IPS-20b (cell line): Measurements from ENCODE around the gene TTC9C.
"Not testable (repeated sequence)": the region's sequence is repeated elsewhere in the genome, so short reads cannot be mapped to it uniquely, and the experiment has no call there.

Experiments used
- H3K27ac ChIP-seq: one replicate; pipeline ENCODE4 v1.5.1; 2013; ENCODE audit warnings: low read length
- H3K27me3 ChIP-seq: 2 replicates; pipeline ENCODE4 v1.6.1; 2013; ENCODE audit warnings: mild to moderate bottlenecking, low read length, inconsistent platforms; ENCODE audit not compliant: insufficient read depth
- H3K36me3 ChIP-seq: 2 replicates; pipeline ENCODE4 v1.6.1; 2013; ENCODE audit warnings: low read depth, mild to moderate bottlenecking, inconsistent platforms, low read length, moderate library complexity; ENCODE audit not compliant: insufficient read depth
- H3K4me1 ChIP-seq: 2 replicates; pipeline ENCODE4 v1.6.1; 2013; ENCODE audit warnings: mild to moderate bottlenecking, control low read depth, inconsistent platforms, low read length, moderate library complexity; ENCODE audit not compliant: insufficient read depth
- H3K4me3 ChIP-seq: 2 replicates; pipeline ENCODE4 v1.5.1; 2013; ENCODE audit warnings: mild to moderate bottlenecking, low read length, inconsistent platforms
- H3K9ac ChIP-seq: 2 replicates; pipeline ENCODE4 v1.6.1; 2013; ENCODE audit warnings: low read depth, mild to moderate bottlenecking, inconsistent platforms, low read length, moderate library complexity
- H3K9me3 ChIP-seq: 2 replicates; pipeline ENCODE4 v1.6.1; 2013; ENCODE audit warnings: mild to moderate bottlenecking, low read depth, low read length, inconsistent platforms; ENCODE audit not compliant: insufficient read depth

TTC9C gene, protein sequence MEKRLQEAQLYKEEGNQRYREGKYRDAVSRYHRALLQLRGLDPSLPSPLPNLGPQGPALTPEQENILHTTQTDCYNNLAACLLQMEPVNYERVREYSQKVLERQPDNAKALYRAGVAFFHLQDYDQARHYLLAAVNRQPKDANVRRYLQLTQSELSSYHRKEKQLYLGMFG

GRCh38 chr11:62728171-62728988 is at the start of gene TTC9C:
Gene TTC9C (plus strand): TSS chr11:62728486. CDS start chr11:62728849, 363 bp downstream.
- peaks cover 7% of the 10 kb centered on the region; the same call in 1 of the 2 replicates for H3K4me1 ChIP-seq
- H3K9me3 ChIP-seq, result no peaks in the 10 kb centered on the region
- no peaks in the 10 kb centered on the region for H3K27me3 ChIP-seq
- peak within 1 kb of the TSS; percentile 91 for H3K27ac ChIP-seq
- peak within 1 kb of the TSS; percentile 92 for H3K4me3 ChIP-seq
- H3K9ac ChIP-seq, result peak within 1 kb of the TSS; percentile 94
- peaks cover 29% of the 10 kb centered on the region for H3K36me3 ChIP-seq

DNA sequence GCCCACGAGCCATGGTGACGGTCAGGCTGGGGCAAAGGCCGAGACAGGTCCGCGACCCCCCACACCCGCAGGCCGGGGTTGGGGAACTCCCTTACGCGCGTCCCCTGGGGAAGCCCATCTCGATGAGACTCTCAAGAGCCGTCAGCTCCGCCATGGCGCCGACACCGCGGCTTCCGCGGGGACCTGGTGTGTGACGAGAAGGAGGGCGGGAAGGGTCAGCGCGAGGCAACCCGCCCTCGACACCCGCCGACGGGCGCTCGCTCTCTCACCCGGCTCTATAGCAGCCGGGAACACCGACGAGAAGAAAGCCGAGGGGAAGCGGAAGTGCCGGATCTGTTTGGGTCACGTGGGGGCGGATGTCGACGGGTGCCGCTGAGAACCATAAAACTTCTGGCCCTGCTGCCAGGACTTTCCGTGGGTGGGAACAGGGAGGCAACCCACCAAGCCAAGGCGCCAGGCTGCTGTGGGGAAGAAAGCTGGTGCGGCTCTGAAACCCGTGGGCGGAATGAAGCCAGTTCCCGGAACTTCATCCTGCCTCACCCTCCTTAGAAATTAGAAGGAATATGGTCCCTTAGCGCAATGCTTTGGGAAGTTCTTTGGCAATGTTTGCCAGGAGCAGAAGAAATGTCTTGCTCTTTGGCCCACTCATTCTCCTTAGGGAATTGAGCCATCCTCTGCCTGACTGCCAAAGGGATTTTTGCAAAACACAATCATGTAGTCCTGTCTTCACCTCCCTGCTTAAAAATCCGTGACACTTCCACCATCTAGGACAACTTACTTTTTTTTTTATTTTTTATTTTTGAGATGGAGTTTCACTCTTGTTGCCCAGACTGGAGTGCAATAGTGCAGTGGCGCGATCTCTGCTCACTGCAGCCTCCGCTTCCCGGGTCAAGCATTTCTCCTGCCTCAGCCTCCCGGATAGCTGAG is 49.3 kb upstream of the TTC9C start, which contains the start of gene UBXN1:
TSS of gene UBXN1 (minus strand) at position 304 of the 927 bp plus-strand sequence. CDS start at position 154, 150 bp downstream.
- Histone ChIP-seq H3K27ac (peak within 1 kb of the TSS; percentile 89), H3K4me3 (peak within 1 kb of the TSS; percentile 96)

GRCh38 chr11:62680825-62681240 is 47.5 kb upstream of the TTC9C start:
- Histone ChIP-seq H3K9me3 (no peaks in the 10 kb centered on the region), H3K9ac (no peak overlapping the region), H3K27me3 (no peaks in the 10 kb centered on the region), H3K27ac (no peak overlapping the region), H3K36me3 (peaks cover 22% of the 10 kb centered on the region), H3K4me1 (peaks cover 7% of the 10 kb centered on the region), H3K4me3 (no peak overlapping the region)

More for the DNA sequence above, 49.3 kb upstream of the TTC9C start, which contains the start of gene UBXN1:
- Histone ChIP-seq H3K27me3 (no peaks in the 10 kb centered on the region), H3K4me1 (peaks cover 7% of the 10 kb centered on the region), H3K36me3 (peaks cover 28% of the 10 kb centered on the region), H3K9me3 (no peaks in the 10 kb centered on the region), H3K9ac (peak within 1 kb of the TSS; percentile 95)

DNA sequence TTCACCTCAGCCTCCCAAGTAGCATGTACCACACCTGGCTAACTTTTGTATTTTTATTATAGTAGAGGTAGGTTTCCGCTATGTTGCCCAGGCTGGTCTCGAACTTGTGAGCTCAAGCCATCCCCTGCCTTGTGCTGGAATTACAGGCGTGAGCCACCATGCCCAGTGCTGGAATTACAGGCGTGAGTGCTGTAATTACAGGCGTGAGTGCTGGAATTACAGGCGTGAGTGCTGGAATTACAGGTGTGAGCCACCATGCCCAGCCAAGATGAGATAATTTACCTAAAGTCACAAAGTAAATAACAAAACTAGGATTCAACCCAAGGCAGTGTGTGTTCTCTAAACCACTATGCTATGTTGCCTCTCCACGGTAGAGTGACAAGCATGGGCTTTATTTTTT is 45.8 kb upstream of the TTC9C start:
- peaks cover 7% of the 10 kb centered on the region for H3K36me3 ChIP-seq
- H3K9me3 ChIP-seq, result no peaks in the 10 kb centered on the region
- H3K4me3 ChIP-seq, result no peak overlapping the region
- H3K27me3 ChIP-seq, result no peaks in the 10 kb centered on the region
- H3K9ac ChIP-seq, result no peak overlapping the region
- no peak overlapping the region for H3K27ac ChIP-seq
- peaks cover 7% of the 10 kb centered on the region for H3K4me1 ChIP-seq

DNA sequence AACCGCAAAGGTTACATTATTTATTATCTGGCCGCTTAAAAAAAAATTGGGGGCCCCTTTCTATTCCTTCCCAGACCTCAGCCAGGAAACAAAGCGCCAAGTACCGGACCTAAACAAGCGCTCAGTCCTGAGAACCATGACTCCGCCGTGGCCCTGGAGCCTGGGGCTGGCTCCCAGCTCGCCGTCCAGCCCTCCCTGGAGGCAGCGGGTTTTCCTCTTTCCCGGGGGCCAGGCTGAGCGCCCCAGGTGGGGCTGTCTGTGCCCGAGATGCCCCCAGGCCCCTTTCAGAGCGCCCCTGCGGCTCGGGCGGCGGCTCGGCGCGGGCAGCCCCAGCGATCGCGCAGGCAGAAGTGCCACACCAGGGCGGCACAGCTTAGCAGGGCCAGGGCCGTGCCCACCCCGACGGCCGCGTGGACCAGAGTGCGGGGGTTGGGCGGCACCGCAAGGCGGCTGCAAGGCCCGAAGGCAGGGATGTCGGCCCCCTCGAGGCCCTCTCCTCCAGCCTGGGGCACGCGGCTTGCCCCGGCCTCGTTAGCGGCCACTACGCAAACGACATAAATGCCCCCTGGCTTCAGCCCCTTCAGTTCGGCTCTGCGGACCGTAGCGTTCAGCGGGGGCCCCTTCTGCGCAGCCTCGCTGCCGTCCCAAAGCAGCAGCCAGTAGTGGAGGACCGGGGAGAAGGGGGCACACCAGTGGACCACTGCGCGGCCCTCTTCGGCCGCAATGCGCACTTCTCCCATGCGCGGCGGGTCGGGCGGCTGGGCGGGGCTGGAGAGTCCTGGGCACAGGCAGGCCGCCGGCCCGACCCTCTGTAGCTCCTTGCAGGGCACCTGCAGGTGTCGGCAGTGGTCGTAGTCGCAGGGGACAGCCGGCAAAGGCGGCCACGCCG is 40.5 kb upstream of the TTC9C start:
- H3K9me3 ChIP-seq, result no peaks in the 10 kb centered on the region
- H3K27ac ChIP-seq, result no peak overlapping the region
- H3K36me3 ChIP-seq, result peaks cover 28% of the 10 kb centered on the region
- H3K4me1 ChIP-seq, result no peaks in the 10 kb centered on the region
- H3K4me3 ChIP-seq, result no peak overlapping the region
- H3K9ac ChIP-seq, result no peak overlapping the region
- H3K27me3 ChIP-seq, result no peaks in the 10 kb centered on the region

- Histone ChIP-seq H3K27me3 (no peaks in the 10 kb centered on the region), H3K27ac (no peak overlapping the region), H3K36me3 (peaks cover 36% of the 10 kb centered on the region), H3K4me3 (no peak overlapping the region), H3K9ac (no peak overlapping the region), H3K9me3 (no peaks in the 10 kb centered on the region), H3K4me1 (no peaks in the 10 kb centered on the region)
Observed at GRCh38 chr11:62688491-62688890, 39.8 kb upstream of the TTC9C start.

DNA sequence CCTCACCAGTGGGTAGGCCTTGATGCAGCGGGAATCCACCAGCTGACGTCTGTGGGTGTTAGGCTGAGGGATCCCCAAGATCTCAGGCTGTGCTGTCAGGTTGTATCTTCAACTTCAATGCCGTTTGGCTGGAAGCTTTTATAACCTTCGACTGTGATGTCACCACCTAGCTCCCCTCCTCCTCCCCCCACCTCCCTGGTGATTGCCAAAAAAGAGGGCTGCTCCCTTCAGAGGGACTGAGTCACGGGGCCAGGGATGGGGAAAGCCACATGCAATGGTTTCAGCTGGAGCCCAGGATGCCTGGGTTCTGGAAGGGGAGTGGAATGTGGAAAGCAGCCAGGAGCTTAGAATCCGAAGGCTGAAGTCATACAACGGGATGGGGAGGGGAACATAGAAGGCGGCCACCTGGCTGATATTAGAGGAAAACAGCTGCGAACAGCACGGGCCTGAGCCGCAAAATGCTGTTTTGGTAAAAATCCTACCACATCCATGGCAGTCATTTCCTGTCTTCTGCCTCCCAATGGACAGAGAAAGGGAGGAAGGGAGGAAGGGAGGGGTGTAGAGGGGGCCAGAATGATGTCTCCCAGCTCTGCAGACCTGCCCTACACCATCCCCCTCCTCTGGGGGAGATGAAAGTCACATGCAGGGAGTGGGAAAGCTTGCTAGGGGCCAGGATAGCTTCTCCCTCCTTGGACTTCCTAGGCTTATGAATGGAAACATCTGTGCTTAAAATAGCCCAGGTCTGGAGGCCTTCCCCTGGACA is 38.7 kb upstream of the TTC9C start, which contains the start of gene LRRN4CL:
TSS of gene LRRN4CL (minus strand) at position 110 of the 763 bp plus-strand sequence. CDS start 1,022 bp downstream, outside the sequence.
- Histone ChIP-seq H3K27ac (no peak within 1 kb of the TSS), H3K4me1 (no peaks in the 10 kb centered on the region), H3K9me3 (no peaks in the 10 kb centered on the region), H3K9ac (no peak within 1 kb of the TSS), H3K27me3 (no peaks in the 10 kb centered on the region), H3K36me3 (peaks cover 38% of the 10 kb centered on the region), H3K4me3 (no peak within 1 kb of the TSS)

DNA sequence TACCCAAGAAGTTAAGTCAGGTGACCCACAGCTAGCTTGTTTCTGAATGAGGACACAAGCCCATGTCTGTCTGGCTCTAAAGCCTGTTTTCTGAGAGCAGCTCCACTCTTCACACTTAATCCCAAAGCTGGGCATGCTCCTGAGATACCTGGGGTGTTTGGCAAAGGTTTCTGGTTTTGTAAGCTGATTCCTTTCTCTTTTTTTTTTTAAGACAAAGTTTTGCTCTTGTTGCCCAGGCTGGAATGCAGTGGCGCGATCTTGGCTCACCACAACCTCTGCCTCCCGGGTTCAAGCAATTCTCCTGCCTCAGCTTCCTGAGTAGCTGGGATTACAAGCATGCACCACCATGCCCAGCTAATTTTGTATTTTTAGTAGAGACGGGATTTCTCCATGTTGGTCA is 34.7 kb upstream of the TTC9C start:
- not testable (repeated sequence) for H3K4me1 ChIP-seq, H3K9me3 ChIP-seq, H3K4me3 ChIP-seq, H3K9ac ChIP-seq, H3K27me3 ChIP-seq, H3K27ac ChIP-seq
- H3K36me3 ChIP-seq, result peaks cover 38% of the 10 kb centered on the region

- Histone ChIP-seq H3K27ac (peak overlapping the region; percentile 49), H3K27me3 (no peaks in the 10 kb centered on the region), H3K9me3 (no peaks in the 10 kb centered on the region), H3K36me3 (peaks cover 38% of the 10 kb centered on the region), H3K4me3 (no peak overlapping the region), H3K9ac (no peak overlapping the region), H3K4me1 (no peaks in the 10 kb centered on the region)
Observed at GRCh38 chr11:62694455-62695167, 33.7 kb upstream of the TTC9C start.

- Histone ChIP-seq H3K27ac (no peak overlapping the region), H3K36me3 (peaks cover 25% of the 10 kb centered on the region), H3K9ac (no peak overlapping the region), H3K4me3 (no peak overlapping the region), H3K9me3 (no peaks in the 10 kb centered on the region), H3K27me3 (no peaks in the 10 kb centered on the region), H3K4me1 (peaks cover 3% of the 10 kb centered on the region; the same call in 1 of the 2 replicates)
Observed at GRCh38 chr11:62702246-62702645, 26.0 kb upstream of the TTC9C start.
